ENCODE measurements around the gene FSHR.
A peak's percentile ranks its signal among the peaks of the same experiment; 100 is the strongest.

Gene FSHR

GRCh38 chr2:48952143-48952542 is 202.2 kb downstream of the FSHR start:
- Histone ChIP-seq H3K4me3 (ENCODE audit: low read depth in 1 of 2, low read length in 1 of 2) (no peak overlapping the region), H3K4me1 (ENCODE audit: control insufficient read depth in 1 of 2, insufficient read depth in 1 of 2, low read depth in 1 of 2, low read length in 1 of 2) (no peaks in the 10 kb centered on the region), H3K9me3 (no peaks in the 10 kb centered on the region), H3K36me3 (no peaks in the 10 kb centered on the region), H3K27me3 (peaks cover 5% of the 10 kb centered on the region), H3K27ac (no peak overlapping the region)
- TF ChIP-seq, protein P1, sequence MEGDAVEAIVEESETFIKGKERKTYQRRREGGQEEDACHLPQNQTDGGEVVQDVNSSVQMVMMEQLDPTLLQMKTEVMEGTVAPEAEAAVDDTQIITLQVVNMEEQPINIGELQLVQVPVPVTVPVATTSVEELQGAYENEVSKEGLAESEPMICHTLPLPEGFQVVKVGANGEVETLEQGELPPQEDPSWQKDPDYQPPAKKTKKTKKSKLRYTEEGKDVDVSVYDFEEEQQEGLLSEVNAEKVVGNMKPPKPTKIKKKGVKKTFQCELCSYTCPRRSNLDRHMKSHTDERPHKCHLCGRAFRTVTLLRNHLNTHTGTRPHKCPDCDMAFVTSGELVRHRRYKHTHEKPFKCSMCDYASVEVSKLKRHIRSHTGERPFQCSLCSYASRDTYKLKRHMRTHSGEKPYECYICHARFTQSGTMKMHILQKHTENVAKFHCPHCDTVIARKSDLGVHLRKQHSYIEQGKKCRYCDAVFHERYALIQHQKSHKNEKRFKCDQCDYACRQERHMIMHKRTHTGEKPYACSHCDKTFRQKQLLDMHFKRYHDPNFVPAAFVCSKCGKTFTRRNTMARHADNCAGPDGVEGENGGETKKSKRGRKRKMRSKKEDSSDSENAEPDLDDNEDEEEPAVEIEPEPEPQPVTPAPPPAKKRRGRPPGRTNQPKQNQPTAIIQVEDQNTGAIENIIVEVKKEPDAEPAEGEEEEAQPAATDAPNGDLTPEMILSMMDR (IDR thresholded peaks at IDR 0.05), result no peak

DNA sequence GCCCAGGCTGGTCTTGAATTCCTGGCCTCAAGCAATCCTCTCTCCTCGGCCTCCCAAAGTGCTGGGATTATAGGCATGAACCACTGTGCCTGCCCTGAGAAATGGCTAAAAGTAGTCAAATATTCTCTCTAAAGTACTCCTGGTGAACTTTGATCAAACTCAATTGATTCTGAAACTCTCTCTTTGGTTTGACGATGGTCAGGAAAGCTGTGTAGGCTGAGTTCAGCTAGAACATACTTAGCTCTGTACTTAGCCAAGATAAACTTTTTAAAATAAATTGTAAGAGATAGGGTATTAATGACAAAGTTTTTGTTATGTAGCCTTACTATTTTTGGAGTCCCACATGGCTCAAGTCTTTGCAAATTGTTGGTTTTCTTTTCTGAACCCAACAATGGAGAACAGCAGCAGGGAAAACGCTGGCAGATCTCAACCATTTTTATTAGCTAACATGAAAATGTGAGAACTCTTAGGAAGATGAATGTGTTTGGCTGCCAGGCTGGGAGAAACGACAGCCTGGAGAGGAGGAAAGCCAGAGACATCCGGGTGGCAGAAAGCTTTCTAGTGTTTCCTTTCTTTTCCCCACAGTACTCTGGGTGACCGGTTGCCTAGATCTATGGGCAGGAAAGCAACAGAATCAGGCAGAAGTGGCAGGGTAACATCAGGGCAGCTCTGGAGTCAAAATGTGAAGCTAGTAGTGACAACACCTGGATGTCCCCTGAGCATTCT is 205.8 kb downstream of the FSHR start:
- TF ChIP-seq, protein P1 (IDR thresholded peaks at IDR 0.05), result no peak
- H3K4me3 ChIP-seq (ENCODE audit: low read depth in 1 of 2, low read length in 1 of 2), result no peak overlapping the region
- no peaks in the 10 kb centered on the region for H3K9me3 ChIP-seq

GRCh38 chr2:48946449-48947048 is 207.8 kb downstream of the FSHR start:
- Histone ChIP-seq H3K4me1 (ENCODE audit: control insufficient read depth in 1 of 2, insufficient read depth in 1 of 2, low read depth in 1 of 2, low read length in 1 of 2) (no peaks in the 10 kb centered on the region), H3K27ac (no peak overlapping the region), H3K36me3 (no peaks in the 10 kb centered on the region), H3K27me3 (peaks cover 5% of the 10 kb centered on the region), H3K9me3 (no peaks in the 10 kb centered on the region), H3K4me3 (ENCODE audit: low read depth in 1 of 2, low read length in 1 of 2) (no peak overlapping the region)
- TF ChIP-seq, protein P1 (IDR thresholded peaks at IDR 0.05), result peak; percentile 81

More for the DNA sequence above, 205.8 kb downstream of the FSHR start:
- Histone ChIP-seq H3K27ac (no peak overlapping the region), H3K4me1 (ENCODE audit: control insufficient read depth in 1 of 2, insufficient read depth in 1 of 2, low read depth in 1 of 2, low read length in 1 of 2) (no peaks in the 10 kb centered on the region), H3K36me3 (no peaks in the 10 kb centered on the region), H3K27me3 (peaks cover 5% of the 10 kb centered on the region)

- no peak overlapping the region for H3K27ac ChIP-seq
- no peaks in the 10 kb centered on the region for H3K36me3 ChIP-seq
- H3K4me3 ChIP-seq (ENCODE audit: low read depth in 1 of 2, low read length in 1 of 2), result no peak overlapping the region
- no peaks in the 10 kb centered on the region for H3K4me1 ChIP-seq (ENCODE audit: control insufficient read depth in 1 of 2, insufficient read depth in 1 of 2, low read depth in 1 of 2, low read length in 1 of 2)
- TF ChIP-seq, protein P1 (IDR thresholded peaks at IDR 0.05), result no peak
- H3K27me3 ChIP-seq, result peaks cover 5% of the 10 kb centered on the region
- H3K9me3 ChIP-seq, result no peaks in the 10 kb centered on the region
Measured at GRCh38 chr2:48944956-48945355, 209.4 kb downstream of the FSHR start.

DNA sequence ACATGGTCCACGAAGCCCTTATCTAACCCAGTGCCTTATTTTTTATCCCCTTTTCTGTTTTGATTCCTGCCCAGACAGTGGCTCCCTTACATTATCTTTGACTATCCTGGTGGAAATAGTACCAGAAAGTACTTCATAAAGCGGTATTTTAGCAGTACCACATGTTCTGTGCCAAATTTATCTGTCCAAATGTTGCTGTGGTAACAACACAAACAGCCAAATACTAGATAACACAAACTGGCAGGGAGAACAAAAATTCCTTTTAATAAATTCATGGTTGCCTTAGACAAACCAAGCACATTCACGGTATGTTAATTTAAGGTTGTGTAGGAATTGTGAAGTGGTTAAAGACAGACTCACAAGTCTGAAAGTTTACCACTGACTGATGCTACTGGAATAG is 210.9 kb downstream of the FSHR start:
- Histone ChIP-seq H3K27ac (no peak overlapping the region), H3K36me3 (no peaks in the 10 kb centered on the region), H3K4me3 (ENCODE audit: low read depth in 1 of 2, low read length in 1 of 2) (no peak overlapping the region), H3K27me3 (no peaks in the 10 kb centered on the region), H3K9me3 (no peaks in the 10 kb centered on the region), H3K4me1 (ENCODE audit: control insufficient read depth in 1 of 2, insufficient read depth in 1 of 2, low read depth in 1 of 2, low read length in 1 of 2) (no peaks in the 10 kb centered on the region)
- TF ChIP-seq, protein P1 (IDR thresholded peaks at IDR 0.05), result no peak
